Natural killer cell (primary cell): Measurements from ENCODE around the gene INPP5D. TPM values are rescaled to one million over a fixed set of nuclear protein-coding genes. Genes with fewer than 3 reads are reported as not detected.
A peak's percentile ranks its signal among the peaks of the same experiment; 100 is the strongest.

Experiments used
- ATAC-seq, 3 donors: fragments of 150-1000 bp in 2 of 3; fragments of 200-7000 bp in 1 of 3; cut with Tn5 transposase; 1 replicate in 1 of 3; 2 replicates in 2 of 3; pipeline ENCODE4 v1.10.0; 2021; ENCODE audit warnings: mild to moderate bottlenecking in 2 of 3, moderate library complexity in 2 of 3
- DNase-seq, 2 donors: peaks; one replicate each; pipeline versions ENCODE4 v3.0.0 to v3.0.0-alpha.2; 2013 to 2021; ENCODE audit warnings: mixed read lengths in 1 of 2
- H3K27ac ChIP-seq: one replicate; pipeline ENCODE4 v1.5.1; 2013; ENCODE audit warnings: mild to moderate bottlenecking, low read length
- H3K27me3 ChIP-seq: one replicate; pipeline ENCODE4 v1.6.1; 2013; ENCODE audit warnings: low read length; ENCODE audit not compliant: control insufficient read depth, insufficient read depth
- H3K36me3 ChIP-seq: one replicate; pipeline ENCODE4 v1.6.1; 2013; ENCODE audit warnings: low read length; ENCODE audit not compliant: control insufficient read depth, insufficient read depth
- H3K4me1 ChIP-seq: one replicate; pipeline ENCODE4 v1.6.1; 2013; ENCODE audit warnings: low read length; ENCODE audit not compliant: control insufficient read depth, insufficient read depth
- H3K4me3 ChIP-seq: one replicate; pipeline ENCODE4 v1.5.1; 2013; ENCODE audit warnings: low read length
- H3K9me3 ChIP-seq: one replicate; pipeline ENCODE4 v1.6.1; 2013; ENCODE audit warnings: low read length; ENCODE audit not compliant: control insufficient read depth, insufficient read depth
- H3K27ac Mint-ChIP-seq, 2 donors: one replicate each; pipeline ENCODE4 v1.8.0; 2022; ENCODE audit warnings: mild to moderate bottlenecking in 2 of 2, mixed read lengths in 2 of 2, moderate library complexity in 1 of 2
- H3K27me3 Mint-ChIP-seq, 2 donors: one replicate each; pipeline ENCODE4 v1.8.0; 2022; ENCODE audit warnings: low read depth in 2 of 2, mixed read lengths in 2 of 2
- H3K36me3 Mint-ChIP-seq: one replicate; pipeline ENCODE4 v1.8.0; 2022; ENCODE audit warnings: mixed read lengths
- H3K4me1 Mint-ChIP-seq, 2 donors: one replicate each; pipeline ENCODE4 v1.8.0; 2022; ENCODE audit warnings: mixed read lengths in 2 of 2
- H3K4me3 Mint-ChIP-seq: one replicate; pipeline ENCODE4 v1.8.0; 2022; ENCODE audit warnings: mild to moderate bottlenecking, moderate library complexity, mixed read lengths
- H3K9me3 Mint-ChIP-seq, 2 donors: one replicate each; pipeline ENCODE4 v1.8.0; 2022; ENCODE audit warnings: mixed read lengths in 2 of 2
- CTCF ChIP-seq: fragments of 200-600 bp; IDR thresholded peaks from one replicate; pipeline ENCODE4 v1.8.0; 2022; ENCODE audit warnings: antibody characterized with exemption
- WGBS: methylation state at CpG from one replicate; pipeline ENCODE4 v1.1.7; 2013; ENCODE audit warnings: missing lambda C conversion rate; ENCODE audit not compliant: insufficient coverage; 5-methylcytosine and 5-hydroxymethylcytosine counted together
- intact Hi-C: fragments of 100-400 bp; cut with micrococcal nuclease; formaldehyde crosslinking; loops from one replicate; pipeline ENCODE4 v1.14.2; 2022
- total RNA-seq, 4 donors: library from RNA; stranded (reverse); fragments of 120-200 nt in 1 of 4; gene quantifications; one replicate each; pipeline versions ENCODE4 v1.2.3 to v1.2.4, GENCODE V29; 2013 to 2022

The INPP5D gene
- total RNA-seq, 3 donors from 2014 or later (not counting 1 experiment from before 2014, with no cell fraction given): 385 to 498 (median 497) TPM

GRCh38 chr2:233058717-233059546 lies 1.2 kb upstream of the INPP5D start:
- Mint-ChIP-seq H3K36me3 (no peaks in the 10 kb centered on the region), H3K4me1 (peaks cover 46 to 60% of the 10 kb centered on the region in 2 donors), H3K27ac (peak overlapping the region; percentile 90 to 92), H3K27me3 (no peaks in the 10 kb centered on the region), H3K9me3 (no peaks in the 10 kb centered on the region), H3K4me3 (peak overlapping the region; percentile 68)
- H3K36me3 ChIP-seq: peaks cover 6% of the 10 kb centered on the region
- no peaks in the 10 kb centered on the region for H3K9me3 ChIP-seq
- no peak for TF ChIP-seq CTCF
- peak overlapping the region; percentile 93 for H3K27ac ChIP-seq
- ATAC-seq (no peak), DNase-seq (peak in 1 of 2 donors; percentile 12)
- peaks cover 48% of the 10 kb centered on the region for H3K4me1 ChIP-seq
- intact Hi-C loops: no loop called here
- no peaks in the 10 kb centered on the region for H3K27me3 ChIP-seq
- WGBS: 95% methylated on average over 24 of the region's 24 CpGs
- no peak overlapping the region for H3K4me3 ChIP-seq

- no peak for TF ChIP-seq CTCF
- H3K27me3 Mint-ChIP-seq: no peaks in the 10 kb centered on the region
- DNase-seq (no peak), ATAC-seq (no peak)
- H3K9me3 ChIP-seq: no peaks in the 10 kb centered on the region
- H3K36me3 Mint-ChIP-seq: no peaks in the 10 kb centered on the region
- peak overlapping the region; percentile 89 for H3K4me3 Mint-ChIP-seq
- H3K36me3 ChIP-seq: peaks cover 11% of the 10 kb centered on the region
- peaks cover 48% of the 10 kb centered on the region for H3K4me1 ChIP-seq
- H3K27me3 ChIP-seq: no peaks in the 10 kb centered on the region
- no peaks in the 10 kb centered on the region for H3K9me3 Mint-ChIP-seq
- peak overlapping the region; percentile 91 for H3K4me3 ChIP-seq
- H3K27ac ChIP-seq: peak overlapping the region; percentile 93
- peaks cover 45 to 57% of the 10 kb centered on the region in 2 donors for H3K4me1 Mint-ChIP-seq
- intact Hi-C loops: no loop called here
- peak overlapping the region; percentile 90 to 92 for H3K27ac Mint-ChIP-seq
- WGBS: 42% methylated on average over 7 of the region's 7 CpGs
These were observed 670 bp upstream of the INPP5D start for GRCh38 chr2:233059547-233059796.

GRCh38 chr2:233060501-233060979 lies 398 bp downstream of the INPP5D start:
- H3K4me1 Mint-ChIP-seq: peaks cover 52 to 63% of the 10 kb centered on the region in 2 donors
- H3K4me3 ChIP-seq: peak overlapping the region; percentile 91
- peaks cover 11% of the 10 kb centered on the region for H3K36me3 ChIP-seq
- no peak for TF ChIP-seq CTCF
- H3K36me3 Mint-ChIP-seq: no peaks in the 10 kb centered on the region
- no peaks in the 10 kb centered on the region for H3K27me3 ChIP-seq
- H3K27ac ChIP-seq: peak overlapping the region; percentile 93
- H3K9me3 ChIP-seq: no peaks in the 10 kb centered on the region
- peak overlapping the region; percentile 89 for H3K4me3 Mint-ChIP-seq
- ATAC-seq (peak; percentile 5 to 11 (median 5)), DNase-seq (no peak)
- no peaks in the 10 kb centered on the region for H3K9me3 Mint-ChIP-seq
- H3K27me3 Mint-ChIP-seq: no peaks in the 10 kb centered on the region
- H3K27ac Mint-ChIP-seq: peak overlapping the region; percentile 90 to 92
- WGBS: 0% methylated on average over 13 of the region's 13 CpGs
- peaks cover 55% of the 10 kb centered on the region for H3K4me1 ChIP-seq
- intact Hi-C loops: loop anchor here (2.0 to 5.0 kb wide), 5 partner anchors 16 to 192 kb away; partner anchors contain the start of gene ATG16L1
